ENCODE results near the gene REEP1. TPM values are rescaled to one million over a fixed set of nuclear protein-coding genes. Genes with fewer than 3 reads are reported as not detected.

The REEP1 gene
- total RNA-seq, 2 experiments from 2014 or later = not detected

GRCh38 chr2:86314125-86314524 is 23.3 kb downstream of the REEP1 start:
- Histone ChIP-seq H4K20me1 (ENCODE audit: insufficient read depth, low read length) (no peaks in the 10 kb centered on the region), H3K9me3 (ENCODE audit: low read length) (no peaks in the 10 kb centered on the region), H3K4me2 (ENCODE audit: low read length) (no peak overlapping the region), H2AFZ (ENCODE audit: low read length) (no peak overlapping the region), H3K4me1 (ENCODE audit: insufficient read depth, low read length, poor library complexity, severe bottlenecking) (no peaks in the 10 kb centered on the region), H3K4me3 (ENCODE audit: low read depth, low read length, poor library complexity, severe bottlenecking) (no peak overlapping the region), H3K9me2 (ENCODE audit: insufficient read depth, low read length) (no peaks in the 10 kb centered on the region), H3K79me2 (ENCODE audit: insufficient read depth, low read depth, low read length) (no peaks in the 10 kb centered on the region), H3K36me3 (ENCODE audit: insufficient read depth, low read length) (no peaks in the 10 kb centered on the region), H3K27ac (ENCODE audit: low read depth, low read length, poor library complexity, severe bottlenecking) (no peak overlapping the region)
- CTCF ChIA-PET (ENCODE audit: unreplicated experiment) = no interaction called here
- no TSS peak for BruUV-seq (replicated peaks)
- no peak for DNase-seq (ENCODE audit: low spot score)
- TF ChIP-seq EZH2phosphoT487 (IDR thresholded peaks at IDR 0.05; ENCODE audit: borderline replicate concordance, low read depth, low read length) = no peak
- intact Hi-C loops (cut with micrococcal nuclease; ENCODE audit: unreplicated experiment) = no loop called here
- POLR2A ChIA-PET = no interaction called here

- Histone ChIP-seq H3K4me3 (ENCODE audit: low read depth, low read length, poor library complexity, severe bottlenecking) (no peak overlapping the region), H4K20me1 (ENCODE audit: insufficient read depth, low read length) (no peaks in the 10 kb centered on the region), H3K9me3 (ENCODE audit: low read length) (no peaks in the 10 kb centered on the region), H2AFZ (ENCODE audit: low read length) (no peak overlapping the region), H3K36me3 (ENCODE audit: insufficient read depth, low read length) (no peaks in the 10 kb centered on the region), H3K27ac (ENCODE audit: low read depth, low read length, poor library complexity, severe bottlenecking) (no peak overlapping the region), H3K4me2 (ENCODE audit: low read length) (no peak overlapping the region), H3K4me1 (ENCODE audit: insufficient read depth, low read length, poor library complexity, severe bottlenecking) (no peaks in the 10 kb centered on the region), H3K79me2 (ENCODE audit: insufficient read depth, low read depth, low read length) (no peaks in the 10 kb centered on the region), H3K9me2 (ENCODE audit: insufficient read depth, low read length) (no peaks in the 10 kb centered on the region)
- ChIA-PET CTCF (ENCODE audit: unreplicated experiment) (no interaction called here), POLR2A (interaction anchor here (0.7 kb wide), 1 partner anchor 774 kb away, joined by 3 read pairs; the partner anchor contains the start of gene MAT2A)
- intact Hi-C loops (cut with micrococcal nuclease; ENCODE audit: unreplicated experiment) = no loop called here
- no TSS peak for BruUV-seq (replicated peaks)
- DNase-seq (ENCODE audit: low spot score) = no peak
- TF ChIP-seq EZH2phosphoT487 (IDR thresholded peaks at IDR 0.05; ENCODE audit: borderline replicate concordance, low read depth, low read length) (no peak), CTCF (conservative IDR thresholded peaks at IDR 0.05; ENCODE audit: low read length) (no peak)
Observed at GRCh38 chr2:86313341-86313740, 24.1 kb downstream of the REEP1 start.

- no peak for DNase-seq (ENCODE audit: low spot score)
- no peaks in the 10 kb centered on the region for H3K79me2 ChIP-seq (ENCODE audit: insufficient read depth, low read depth, low read length)
- TF ChIP-seq EZH2phosphoT487 (IDR thresholded peaks at IDR 0.05; ENCODE audit: borderline replicate concordance, low read depth, low read length) = no peak
- H3K36me3 ChIP-seq (ENCODE audit: insufficient read depth, low read length) = no peaks in the 10 kb centered on the region
- no TSS peak for BruUV-seq (replicated peaks)
- H3K27ac ChIP-seq (ENCODE audit: low read depth, low read length, poor library complexity, severe bottlenecking) = no peak overlapping the region
- ChIA-PET CTCF (ENCODE audit: unreplicated experiment) (no interaction called here), POLR2A (interaction anchor here (0.6 kb wide), 1 partner anchor 490 kb away, joined by 4 read pairs; no protein-coding TSS in a partner anchor)
- H3K4me3 ChIP-seq (ENCODE audit: low read depth, low read length, poor library complexity, severe bottlenecking) = no peak overlapping the region
- no peaks in the 10 kb centered on the region for H3K9me2 ChIP-seq (ENCODE audit: insufficient read depth, low read length)
- no peak overlapping the region for H3K4me2 ChIP-seq (ENCODE audit: low read length)
- no peaks in the 10 kb centered on the region for H3K4me1 ChIP-seq (ENCODE audit: insufficient read depth, low read length, poor library complexity, severe bottlenecking)
- H3K9me3 ChIP-seq (ENCODE audit: low read length) = no peaks in the 10 kb centered on the region
- H4K20me1 ChIP-seq (ENCODE audit: insufficient read depth, low read length) = no peaks in the 10 kb centered on the region
- H2AFZ ChIP-seq (ENCODE audit: low read length) = no peak overlapping the region
- intact Hi-C loops (cut with micrococcal nuclease; ENCODE audit: unreplicated experiment) = no loop called here
Observed at GRCh38 chr2:86311879-86312278, 25.5 kb downstream of the REEP1 start.

GRCh38 chr2:86309966-86310365 is 27.5 kb downstream of the REEP1 start:
- Histone ChIP-seq H2AFZ (ENCODE audit: low read length) (no peak overlapping the region), H3K4me1 (ENCODE audit: insufficient read depth, low read length, poor library complexity, severe bottlenecking) (no peaks in the 10 kb centered on the region), H3K36me3 (ENCODE audit: insufficient read depth, low read length) (no peaks in the 10 kb centered on the region), H3K79me2 (ENCODE audit: insufficient read depth, low read depth, low read length) (no peaks in the 10 kb centered on the region), H3K9me3 (ENCODE audit: low read length) (no peaks in the 10 kb centered on the region), H4K20me1 (ENCODE audit: insufficient read depth, low read length) (no peaks in the 10 kb centered on the region), H3K4me2 (ENCODE audit: low read length) (no peak overlapping the region), H3K4me3 (ENCODE audit: low read depth, low read length, poor library complexity, severe bottlenecking) (no peak overlapping the region), H3K27ac (ENCODE audit: low read depth, low read length, poor library complexity, severe bottlenecking) (no peak overlapping the region), H3K9me2 (ENCODE audit: insufficient read depth, low read length) (no peaks in the 10 kb centered on the region)
- ChIA-PET POLR2A (no interaction called here), CTCF (ENCODE audit: unreplicated experiment) (no interaction called here)
- no peak for DNase-seq (ENCODE audit: low spot score)
- no TSS peak for BruUV-seq (replicated peaks)
- intact Hi-C loops (cut with micrococcal nuclease; ENCODE audit: unreplicated experiment) = no loop called here
- no peak for TF ChIP-seq CTCF (conservative IDR thresholded peaks at IDR 0.05; ENCODE audit: low read length)
- no peak for TF ChIP-seq EZH2phosphoT487 (IDR thresholded peaks at IDR 0.05; ENCODE audit: borderline replicate concordance, low read depth, low read length)
